HCT116 (cell line): ENCODE data around the gene ELAVL2. TPM values are rescaled to one million over a fixed set of nuclear protein-coding genes. Genes with fewer than 3 reads are reported as not detected.

Experiments
- ATAC-seq: fragments of 200-7000 bp; cut with Tn5 transposase; 2 replicates; pipeline ENCODE4 v1.9.1; 2020; ENCODE audit warnings: mild to moderate bottlenecking, moderate library complexity
- BruUV-seq: library from RNA; stranded (reverse); fragments of 400-500 nt; replicated peaks from 2 replicates; lab custom pipeline; 2021; lab: Mats Ljungman, UMichigan
- CTCF ChIA-PET: fragments of 300-600 bp; sonication (Branson Sonifier 250); formaldehyde crosslinking; loops from one replicate; lab custom pipeline; 2021; ENCODE audit warnings: antibody characterized with exemption; lab: Charles Lee
- POLR2A ChIA-PET: fragments of 300-600, 350-600 bp; sonication (Branson Sonifier 250); formaldehyde crosslinking; loops from one replicate; lab custom pipeline; 2021; ENCODE audit warnings: antibody characterized with exemption; lab: Charles Lee
- RAD21 ChIA-PET, 2 experiments: fragments of 300-600 bp; sonication (Branson Sonifier 250); formaldehyde crosslinking; loops; one replicate each; lab custom pipeline; 2023; ENCODE audit warnings: low total read pairs in 2 of 2; ENCODE audit not compliant: uncharacterized antibody in 2 of 2, unreplicated experiment in 2 of 2, low non-redundant PET in 1 of 2; lab: Charles Lee
- DNase-seq: peaks from one replicate; pipeline ENCODE4 v3.0.0-alpha.2; 2010; ENCODE audit warnings: low read depth, low spot score
- H2AFZ ChIP-seq: fragments of 200-600 bp; shearing (Covaris generic), sonication (generic); 2 replicates; pipeline ENCODE4 v1.6.1; 2017; ENCODE audit warnings: low read depth, mixed run types, mixed read lengths, antibody characterized with exemption, low read length; ENCODE audit not compliant: poor library complexity, severe bottlenecking
- H3K27ac ChIP-seq: 2 replicates; pipeline ENCODE4 v1.5.1; 2012; ENCODE audit warnings: low read depth, low read length
- H3K27me3 ChIP-seq: fragments of 200-600 bp; sonication (generic); 2 replicates; pipeline ENCODE4 v1.6.1; 2016; ENCODE audit warnings: mixed run types, low read length, mixed read lengths; ENCODE audit not compliant: insufficient read depth
- H3K36me3 ChIP-seq, 2 experiments: fragments of 200-500 bp in 1 of 2; fragments of 200-600 bp in 1 of 2; sonication (Bioruptor generic) in 1 of 2; sonication (generic) in 1 of 2; 2 replicates each; pipeline versions ENCODE4 v1.5.1 to v1.6.1; 2014 to 2016; ENCODE audit warnings: low read length in 2 of 2, inconsistent platforms in 1 of 2, mixed read lengths in 1 of 2, mixed run types in 1 of 2; ENCODE audit not compliant: insufficient read depth in 2 of 2, control insufficient read depth in 1 of 2
- H3K4me1 ChIP-seq, 2 experiments: fragments of 200-600 bp in 1 of 2; sonication (generic) in 1 of 2; 2 replicates each; pipeline versions ENCODE4 v1.5.1 to v1.6.1; 2012 to 2017; ENCODE audit warnings: low read length in 2 of 2, inconsistent platforms in 1 of 2, mild to moderate bottlenecking in 1 of 2, mixed read lengths in 1 of 2, mixed run types in 1 of 2, moderate library complexity in 1 of 2; ENCODE audit not compliant: insufficient read depth in 2 of 2, control insufficient read depth in 1 of 2
- H3K4me2 ChIP-seq: fragments of 200-600 bp; sonication (generic); 2 replicates; pipeline ENCODE4 v1.6.1; 2017; ENCODE audit warnings: mixed run types, low read length, mixed read lengths
- H3K4me3 ChIP-seq, 2 experiments: fragments of 200-600 bp in 1 of 2; sonication (generic) in 1 of 2; replicated peaks in 1 of 2; 2 replicates each; pipeline ENCODE4 v1.5.1; 2011 to 2016; ENCODE audit warnings: low read length in 2 of 2, control low read depth in 1 of 2, low read depth in 1 of 2, mild to moderate bottlenecking in 1 of 2, mixed read lengths in 1 of 2, mixed run types in 1 of 2
- H3K79me2 ChIP-seq: fragments of 200-600 bp; sonication (generic); 2 replicates; pipeline ENCODE4 v1.6.1; 2017; ENCODE audit warnings: mild to moderate bottlenecking, mixed run types, low read length, moderate library complexity, mixed read lengths; ENCODE audit not compliant: insufficient read depth
- H3K9ac ChIP-seq: fragments of 200-600 bp; sonication (generic); 2 replicates; pipeline ENCODE4 v1.6.1; 2016; ENCODE audit warnings: low read length, mixed read lengths
- H3K9me2 ChIP-seq: fragments of 200-600 bp; sonication (generic), shearing (Covaris generic); 2 replicates; pipeline ENCODE4 v1.6.1; 2017; ENCODE audit warnings: mixed run types, mild to moderate bottlenecking, moderate library complexity; ENCODE audit not compliant: insufficient read depth
- H3K9me3 ChIP-seq, 2 experiments: fragments of 200-500 bp in 1 of 2; fragments of 200-600 bp in 1 of 2; sonication (Bioruptor generic) in 1 of 2; sonication (generic) in 1 of 2; 2 replicates each; pipeline ENCODE4 v1.6.1; 2014 to 2017; ENCODE audit warnings: low read length in 2 of 2, mixed read lengths in 2 of 2, inconsistent platforms in 1 of 2, low read depth in 1 of 2, mild to moderate bottlenecking in 1 of 2, mixed run types in 1 of 2, moderate library complexity in 1 of 2; ENCODE audit not compliant: control insufficient read depth in 1 of 2, insufficient read depth in 1 of 2
- H4K20me1 ChIP-seq: fragments of 200-600 bp; sonication (generic), shearing (Covaris generic); 2 replicates; pipeline ENCODE4 v1.6.1; 2017; ENCODE audit warnings: mixed run types, mild to moderate bottlenecking, moderate library complexity; ENCODE audit not compliant: insufficient read depth
- CBX3 ChIP-seq: IDR thresholded peaks from 2 replicates; pipeline ENCODE4 v1.6.1; 2012; ENCODE audit warnings: low read depth
- CEBPB ChIP-seq: IDR thresholded peaks from 2 replicates; pipeline ENCODE4 v1.6.1; 2012; ENCODE audit warnings: low read depth
- CTCF ChIP-seq, 3 experiments: fragments of 200-600 bp in 1 of 3; sonication (generic) in 1 of 3; IDR thresholded peaks in 2 of 3; conservative IDR thresholded peaks in 1 of 3; 2 replicates each; pipeline ENCODE4 v1.5.1; 2012 to 2017; ENCODE audit warnings: low read depth in 2 of 3, low read length in 2 of 3, antibody characterized with exemption in 1 of 3, borderline replicate concordance in 1 of 3, control low read depth in 1 of 3, mild to moderate bottlenecking in 1 of 3, mixed read lengths in 1 of 3, mixed run types in 1 of 3, moderate library complexity in 1 of 3; ENCODE audit not compliant: insufficient read depth in 1 of 3
- EGR1 ChIP-seq: IDR thresholded peaks from 2 replicates; pipeline ENCODE4 v1.6.1; 2012; ENCODE audit warnings: low read depth
- JUND ChIP-seq: IDR thresholded peaks from 2 replicates; pipeline ENCODE4 v1.6.1; 2012
- POLR2AphosphoS5 ChIP-seq: IDR thresholded peaks from 2 replicates; pipeline ENCODE4 v1.6.1; 2011; ENCODE audit warnings: mild to moderate bottlenecking, low read depth, low read length, moderate library complexity
- RAD21 ChIP-seq: IDR thresholded peaks from 2 replicates; pipeline ENCODE4 v1.6.1; 2012; ENCODE audit warnings: low read depth, mild to moderate bottlenecking
- SP1 ChIP-seq: IDR thresholded peaks from 2 replicates; pipeline ENCODE4 v1.6.1; 2012; ENCODE audit warnings: low read depth
- SRF ChIP-seq: IDR thresholded peaks from 2 replicates; pipeline ENCODE4 v1.6.1; 2012; ENCODE audit warnings: low read depth
- TCF7L2 ChIP-seq: IDR thresholded peaks from 2 replicates; pipeline ENCODE4 v1.7.0; 2011; ENCODE audit warnings: borderline replicate concordance, inconsistent platforms; ENCODE audit not compliant: insufficient read depth, insufficient read length; ENCODE audit errors: extremely low read depth
- ZBTB33 ChIP-seq: IDR thresholded peaks from 2 replicates; pipeline ENCODE4 v1.6.1; 2011; ENCODE audit warnings: mild to moderate bottlenecking, low read length, moderate library complexity; ENCODE audit not compliant: insufficient replicate concordance; ENCODE audit errors: extremely low read depth
- ZFX ChIP-seq: fragments of 450-650 bp; IDR thresholded peaks from 2 replicates; pipeline ENCODE4 v1.6.1; 2017
- ZNF274 ChIP-seq: fragments of 200-500 bp; sonication (Bioruptor generic); IDR thresholded peaks from 2 replicates; pipeline ENCODE4 v1.6.1; 2014; ENCODE audit warnings: mild to moderate bottlenecking, low read depth, low read length, inconsistent platforms
- intact Hi-C: fragments of 100-400 bp; cut with micrococcal nuclease; formaldehyde crosslinking; loops from 2 replicates; pipeline ENCODE4 v1.10.0; 2022
- total RNA-seq: library from RNA; stranded (reverse); gene quantifications from one replicate; pipeline ENCODE4 v1.2.1, GENCODE V29; 2021; ENCODE audit not compliant: unreplicated experiment
- TF ChIP-seq, protein P1 (sequence below): IDR thresholded peaks from 2 replicates; pipeline ENCODE4 v1.6.1; 2012; ENCODE audit warnings: low read depth

Gene ELAVL2
- total RNA-seq, 1 experiment from 2014 or later = not detected

GRCh38 chr9:23803216-23803615, 22.8 kb downstream of the ELAVL2 start:
- intact Hi-C loops = no loop called here
- no peak for DNase-seq
- TF ChIP-seq RAD21 (no peak), EGR1 (no peak), POLR2AphosphoS5 (no peak), CBX3 (no peak)

DNA sequence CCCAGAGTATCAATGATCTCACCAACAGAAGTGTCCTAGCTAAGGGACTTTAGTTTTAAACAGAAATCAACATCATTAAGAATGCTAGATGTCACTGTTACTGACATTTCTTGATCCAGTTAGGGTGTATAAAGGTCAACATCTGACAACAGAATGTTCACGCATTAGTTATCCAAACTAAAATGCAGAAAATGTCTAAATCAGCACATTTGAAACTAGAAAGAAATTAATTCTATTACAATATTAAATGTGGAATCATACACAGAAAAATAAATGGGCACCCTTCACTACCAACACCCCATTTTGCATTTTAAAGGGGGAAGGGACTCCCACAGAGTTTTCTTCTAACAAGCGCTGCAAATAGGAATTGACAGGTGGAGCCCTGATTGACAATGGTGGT, 24.5 kb downstream of the ELAVL2 start:
- Histone ChIP-seq H3K4me1 (no peaks in the 10 kb centered on the region), H3K36me3 (no peaks in the 10 kb centered on the region), H2AFZ (no peak overlapping the region), H3K27me3 (no peaks in the 10 kb centered on the region), H3K9me3 (peaks cover 6 to 35% of the 10 kb centered on the region in 2 experiments; a peak in 3 of 4 replicates), H3K9me2 (no peaks in the 10 kb centered on the region), H3K27ac (no peak overlapping the region), H3K79me2 (no peaks in the 10 kb centered on the region), H3K4me3 (no peak overlapping the region), H3K9ac (no peak overlapping the region), H4K20me1 (no peaks in the 10 kb centered on the region), H3K4me2 (no peak overlapping the region)
- ChIA-PET RAD21 (no interaction called here), POLR2A (no interaction called here), CTCF (no interaction called here)
- no peak for DNase-seq
- intact Hi-C loops = no loop called here
- ATAC-seq = no peak
- no TSS peak for BruUV-seq
- TF ChIP-seq SRF (no peak), CEBPB (no peak), TCF7L2 (no peak), CTCF (IDR thresholded peaks at IDR 0.05 in 2 of 3, conservative IDR thresholded peaks at IDR 0.05 in 1 of 3; ENCODE audit: borderline replicate concordance in 1 of 3, insufficient read depth in 1 of 3, low read depth in 2 of 3, low read length in 2 of 3) (no peak), ZBTB33 (no peak), EGR1 (no peak), SP1 (no peak), JUND (no peak), POLR2AphosphoS5 (no peak), ZFX (no peak), ZNF274 (no peak)
- TF ChIP-seq, protein P1, sequence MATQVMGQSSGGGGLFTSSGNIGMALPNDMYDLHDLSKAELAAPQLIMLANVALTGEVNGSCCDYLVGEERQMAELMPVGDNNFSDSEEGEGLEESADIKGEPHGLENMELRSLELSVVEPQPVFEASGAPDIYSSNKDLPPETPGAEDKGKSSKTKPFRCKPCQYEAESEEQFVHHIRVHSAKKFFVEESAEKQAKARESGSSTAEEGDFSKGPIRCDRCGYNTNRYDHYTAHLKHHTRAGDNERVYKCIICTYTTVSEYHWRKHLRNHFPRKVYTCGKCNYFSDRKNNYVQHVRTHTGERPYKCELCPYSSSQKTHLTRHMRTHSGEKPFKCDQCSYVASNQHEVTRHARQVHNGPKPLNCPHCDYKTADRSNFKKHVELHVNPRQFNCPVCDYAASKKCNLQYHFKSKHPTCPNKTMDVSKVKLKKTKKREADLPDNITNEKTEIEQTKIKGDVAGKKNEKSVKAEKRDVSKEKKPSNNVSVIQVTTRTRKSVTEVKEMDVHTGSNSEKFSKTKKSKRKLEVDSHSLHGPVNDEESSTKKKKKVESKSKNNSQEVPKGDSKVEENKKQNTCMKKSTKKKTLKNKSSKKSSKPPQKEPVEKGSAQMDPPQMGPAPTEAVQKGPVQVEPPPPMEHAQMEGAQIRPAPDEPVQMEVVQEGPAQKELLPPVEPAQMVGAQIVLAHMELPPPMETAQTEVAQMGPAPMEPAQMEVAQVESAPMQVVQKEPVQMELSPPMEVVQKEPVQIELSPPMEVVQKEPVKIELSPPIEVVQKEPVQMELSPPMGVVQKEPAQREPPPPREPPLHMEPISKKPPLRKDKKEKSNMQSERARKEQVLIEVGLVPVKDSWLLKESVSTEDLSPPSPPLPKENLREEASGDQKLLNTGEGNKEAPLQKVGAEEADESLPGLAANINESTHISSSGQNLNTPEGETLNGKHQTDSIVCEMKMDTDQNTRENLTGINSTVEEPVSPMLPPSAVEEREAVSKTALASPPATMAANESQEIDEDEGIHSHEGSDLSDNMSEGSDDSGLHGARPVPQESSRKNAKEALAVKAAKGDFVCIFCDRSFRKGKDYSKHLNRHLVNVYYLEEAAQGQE = no peak

More at GRCh38 chr9:23803216-23803615, 22.8 kb downstream of the ELAVL2 start:
- Histone ChIP-seq H3K4me1 (no peaks in the 10 kb centered on the region), H3K27me3 (no peaks in the 10 kb centered on the region), H3K4me3 (no peak overlapping the region), H3K9me2 (no peaks in the 10 kb centered on the region), H3K4me2 (no peak overlapping the region), H3K27ac (no peak overlapping the region), H3K9me3 (peaks cover 4 to 43% of the 10 kb centered on the region in 2 experiments; a peak in 3 of 4 replicates), H2AFZ (no peak overlapping the region), H4K20me1 (no peaks in the 10 kb centered on the region), H3K36me3 (no peaks in the 10 kb centered on the region), H3K79me2 (no peaks in the 10 kb centered on the region), H3K9ac (no peak overlapping the region)
- no peak for ATAC-seq
- BruUV-seq = no TSS peak
- ChIA-PET RAD21 (no interaction called here), POLR2A (no interaction called here), CTCF (no interaction called here)
